WERI-Rb-1 (cell line): ENCODE data around the gene CCDC197.

Experiments used
- DNase-seq: peaks from one replicate; pipeline ENCODE4 v3.0.0-alpha.2; 2020
- H3K27ac ChIP-seq: fragments of 250-450 bp; sonication (Bioruptor Pico); 2 replicates; pipeline ENCODE4 v1.5.1; 2020; ENCODE audit warnings: mild to moderate bottlenecking, moderate library complexity
- H3K27me3 ChIP-seq: fragments of 250-450 bp; sonication (Bioruptor Pico); 2 replicates; pipeline ENCODE4 v1.5.1; 2021; ENCODE audit warnings: mild to moderate bottlenecking, low read depth, moderate library complexity; ENCODE audit not compliant: insufficient read depth, severe bottlenecking
- H3K36me3 ChIP-seq: fragments of 250-450 bp; sonication (Bioruptor Pico); 2 replicates; pipeline ENCODE4 v1.5.1; 2020; ENCODE audit warnings: mild to moderate bottlenecking, moderate library complexity
- H3K4me3 ChIP-seq: 2 replicates; pipeline ENCODE4 v1.5.1; 2011; ENCODE audit warnings: low read depth, mild to moderate bottlenecking, control low read depth, low read length
- H3K9me3 ChIP-seq: fragments of 250-450 bp; sonication (Bioruptor Pico); 2 replicates; pipeline ENCODE4 v1.5.1; 2021; ENCODE audit warnings: mild to moderate bottlenecking, moderate library complexity; ENCODE audit not compliant: severe bottlenecking
- TF ChIP-seq, protein P1 (sequence below): IDR thresholded peaks from 2 replicates; pipeline ENCODE4 v1.5.1; 2011; ENCODE audit warnings: low read depth, mild to moderate bottlenecking, control low read depth, inconsistent platforms, low read length

The CCDC197 gene

DNA sequence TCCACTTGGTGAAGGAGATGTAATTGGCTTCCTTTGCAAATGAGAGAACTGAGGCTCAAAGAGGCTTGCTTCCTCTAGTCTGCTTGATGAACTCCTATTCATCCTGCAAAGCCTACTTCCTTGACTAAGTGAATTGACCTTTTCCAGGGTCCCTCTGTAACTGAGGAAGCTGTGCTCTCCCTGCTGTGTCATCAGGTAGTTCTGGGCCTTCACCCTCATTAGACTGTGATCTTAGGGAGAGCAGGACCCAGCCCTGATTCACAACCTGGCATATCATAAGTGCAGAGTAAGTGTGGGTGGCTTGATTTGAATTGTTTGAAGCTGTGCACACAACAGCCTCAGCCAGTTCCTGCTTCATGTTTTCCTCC lies 37.0 kb upstream of the CCDC197 start:
- H3K9me3 ChIP-seq, result no peaks in the 10 kb centered on the region
- no peak overlapping the region for H3K27ac ChIP-seq
- H3K4me3 ChIP-seq, result no peak overlapping the region
- no peaks in the 10 kb centered on the region for H3K36me3 ChIP-seq
- H3K27me3 ChIP-seq, result no peaks in the 10 kb centered on the region
- DNase-seq, result no peak
- TF ChIP-seq, protein P1, sequence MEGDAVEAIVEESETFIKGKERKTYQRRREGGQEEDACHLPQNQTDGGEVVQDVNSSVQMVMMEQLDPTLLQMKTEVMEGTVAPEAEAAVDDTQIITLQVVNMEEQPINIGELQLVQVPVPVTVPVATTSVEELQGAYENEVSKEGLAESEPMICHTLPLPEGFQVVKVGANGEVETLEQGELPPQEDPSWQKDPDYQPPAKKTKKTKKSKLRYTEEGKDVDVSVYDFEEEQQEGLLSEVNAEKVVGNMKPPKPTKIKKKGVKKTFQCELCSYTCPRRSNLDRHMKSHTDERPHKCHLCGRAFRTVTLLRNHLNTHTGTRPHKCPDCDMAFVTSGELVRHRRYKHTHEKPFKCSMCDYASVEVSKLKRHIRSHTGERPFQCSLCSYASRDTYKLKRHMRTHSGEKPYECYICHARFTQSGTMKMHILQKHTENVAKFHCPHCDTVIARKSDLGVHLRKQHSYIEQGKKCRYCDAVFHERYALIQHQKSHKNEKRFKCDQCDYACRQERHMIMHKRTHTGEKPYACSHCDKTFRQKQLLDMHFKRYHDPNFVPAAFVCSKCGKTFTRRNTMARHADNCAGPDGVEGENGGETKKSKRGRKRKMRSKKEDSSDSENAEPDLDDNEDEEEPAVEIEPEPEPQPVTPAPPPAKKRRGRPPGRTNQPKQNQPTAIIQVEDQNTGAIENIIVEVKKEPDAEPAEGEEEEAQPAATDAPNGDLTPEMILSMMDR, result no peak

DNA sequence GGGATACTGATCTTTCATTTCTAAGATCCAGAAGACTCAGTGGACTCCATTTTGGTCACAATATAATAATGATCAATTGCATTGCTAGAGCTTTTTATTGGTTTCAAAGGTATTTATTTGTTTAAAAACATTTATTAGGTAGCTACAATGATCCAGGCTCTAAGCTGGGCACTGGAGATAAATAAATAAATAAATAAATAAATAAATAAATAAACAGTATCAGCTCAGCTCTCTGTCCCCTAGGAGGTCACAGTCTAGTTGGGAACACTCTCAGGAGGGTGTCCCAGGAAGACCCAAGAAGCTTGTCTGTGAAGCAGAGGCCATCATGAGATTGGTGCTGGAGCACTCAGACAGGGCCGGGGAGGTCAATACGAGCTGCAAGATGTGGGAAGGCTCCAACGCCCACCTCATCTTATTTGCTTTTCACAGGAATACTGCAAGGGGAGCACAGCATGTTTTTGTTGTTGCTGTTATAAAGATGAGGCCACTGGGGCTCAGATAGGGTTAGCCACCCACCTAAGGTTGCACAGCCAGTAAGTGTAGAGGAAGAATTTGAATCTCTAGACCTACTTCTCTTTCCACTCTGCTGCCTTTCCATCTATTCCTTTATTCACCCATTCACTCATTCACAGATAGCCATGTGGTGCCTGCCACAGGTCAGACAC lies 36.2 kb upstream of the CCDC197 start:
- no peaks in the 10 kb centered on the region for H3K36me3 ChIP-seq
- H3K4me3 ChIP-seq, result no peak overlapping the region
- DNase-seq, result no peak
- no peaks in the 10 kb centered on the region for H3K9me3 ChIP-seq
- TF ChIP-seq, protein P1, result no peak
- no peaks in the 10 kb centered on the region for H3K27me3 ChIP-seq
- H3K27ac ChIP-seq, result no peak overlapping the region

DNA sequence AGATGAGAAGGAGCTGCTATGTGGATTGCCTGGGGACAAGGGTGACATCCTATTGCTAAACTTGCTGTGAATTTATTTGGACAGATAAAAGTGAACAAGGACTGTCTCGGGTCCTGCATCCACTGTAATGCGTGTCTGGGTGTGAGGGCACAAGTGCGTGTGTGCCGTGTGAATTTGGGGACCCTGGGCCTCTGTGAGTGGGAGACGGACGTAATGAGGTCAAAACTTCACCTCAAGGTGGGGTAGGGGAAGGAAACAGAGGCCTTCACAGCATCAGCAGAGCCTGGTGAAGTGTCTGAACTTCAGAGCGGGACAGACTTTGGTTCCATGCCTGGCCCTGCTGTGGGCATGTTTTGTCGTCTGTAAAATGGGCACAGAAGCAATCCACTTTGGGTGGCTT lies 35.5 kb upstream of the CCDC197 start:
- DNase-seq, result no peak
- Histone ChIP-seq H3K27me3 (no peaks in the 10 kb centered on the region), H3K36me3 (no peaks in the 10 kb centered on the region), H3K4me3 (no peak overlapping the region), H3K27ac (no peak overlapping the region), H3K9me3 (no peaks in the 10 kb centered on the region)
- TF ChIP-seq, protein P1, result no peak

DNA sequence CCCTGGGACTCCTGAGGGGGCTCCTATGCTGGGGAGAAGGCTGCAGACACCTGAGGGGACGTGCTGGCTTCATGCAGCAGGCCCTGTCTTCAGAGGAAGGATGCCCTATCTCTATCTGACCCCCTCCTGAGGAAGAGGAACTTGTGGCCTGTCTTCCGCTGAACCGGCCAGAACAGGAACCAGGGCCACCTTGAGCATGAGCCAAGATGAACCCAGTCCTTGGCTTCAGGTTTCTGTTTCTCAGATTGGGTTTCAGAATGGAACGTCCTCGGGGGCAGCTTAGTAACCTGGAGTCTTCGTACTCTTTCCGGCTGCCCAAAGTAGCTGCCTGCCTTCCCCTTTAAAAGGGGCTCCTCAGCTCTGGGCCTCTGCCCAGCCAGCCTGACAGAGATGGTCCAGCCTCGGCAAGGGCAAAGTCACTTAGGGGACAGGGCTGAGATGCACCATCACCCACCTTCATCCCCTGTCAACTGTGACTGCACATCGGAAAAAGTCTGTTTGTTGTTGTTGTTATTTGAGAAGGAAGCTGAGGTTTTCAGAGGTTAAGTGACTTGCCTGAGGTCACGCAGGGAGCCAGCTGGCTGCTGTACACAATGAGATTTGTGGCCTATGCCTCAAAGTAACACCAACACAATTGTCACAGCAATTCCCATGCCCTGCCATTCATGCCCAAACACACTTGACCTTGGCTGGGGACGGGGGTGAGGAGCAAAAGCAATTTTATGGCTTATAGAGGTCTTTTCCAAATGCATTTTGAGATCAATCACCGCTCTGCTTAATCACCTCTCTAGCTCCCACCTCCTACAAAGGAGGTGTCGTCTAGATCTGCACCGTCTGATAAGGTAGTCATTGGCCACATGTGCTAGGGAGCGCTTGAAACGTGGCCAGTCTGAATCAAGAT lies 34.1 kb upstream of the CCDC197 start:
- Histone ChIP-seq H3K27ac (no peak overlapping the region), H3K27me3 (no peaks in the 10 kb centered on the region), H3K36me3 (no peaks in the 10 kb centered on the region), H3K9me3 (no peaks in the 10 kb centered on the region), H3K4me3 (no peak overlapping the region)
- DNase-seq, result no peak
- TF ChIP-seq, protein P1, result no peak

DNA sequence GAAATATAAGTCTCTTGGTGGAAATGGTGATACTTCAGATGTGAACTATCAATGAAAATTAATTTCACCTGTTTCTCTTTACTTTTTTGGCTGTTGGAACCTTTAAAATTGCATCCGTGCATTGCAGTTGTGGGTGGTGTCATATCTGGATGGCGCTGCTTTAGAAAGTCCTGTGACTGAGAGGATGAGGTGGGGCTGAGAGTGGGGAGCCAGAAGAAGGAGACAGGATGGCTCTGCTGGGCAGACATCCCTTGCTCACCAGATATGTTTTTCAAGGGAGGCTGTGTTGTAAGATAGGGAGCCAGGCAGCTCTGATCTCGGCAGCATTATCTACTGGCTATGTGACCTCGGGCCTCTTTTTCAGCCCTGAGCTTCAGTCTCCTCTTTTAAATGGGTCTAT lies 33.4 kb upstream of the CCDC197 start:
- DNase-seq, result no peak
- TF ChIP-seq, protein P1, result no peak
- Histone ChIP-seq H3K27me3 (no peaks in the 10 kb centered on the region), H3K4me3 (no peak overlapping the region), H3K9me3 (no peaks in the 10 kb centered on the region), H3K36me3 (no peaks in the 10 kb centered on the region), H3K27ac (no peak overlapping the region)
